HG02642 (cell line): ENCODE measurements around the gene MAP2K3.

Experiments used
- ATAC-seq: cut with Tn5 transposase; IDR thresholded peaks from one replicate; pipeline ENCODE4 v1.9.1; 2021; ENCODE audit warnings: mild to moderate bottlenecking; ENCODE audit not compliant: unreplicated experiment, poor library complexity

Gene MAP2K3

GRCh38 chr17:21279582-21279981, 4.9 kb upstream of the MAP2K3 start:
- no peak for ATAC-seq

- ATAC-seq, result peak; percentile 25
Observed at GRCh38 chr17:21280081-21280518, 4.4 kb upstream of the MAP2K3 start.

GRCh38 chr17:21282231-21282630, 2.3 kb upstream of the MAP2K3 start:
- no peak for ATAC-seq

GRCh38 chr17:21282850-21283249, 1.7 kb upstream of the MAP2K3 start:
- no peak for ATAC-seq

- ATAC-seq, result peak; percentile 8
Observed at GRCh38 chr17:21283482-21284318, 811 bp upstream of the MAP2K3 start.

GRCh38 chr17:21285164-21286065, 904 bp downstream of the MAP2K3 start:
- ATAC-seq, result no peak

GRCh38 chr17:21286066-21286770, 1.7 kb downstream of the MAP2K3 start:
- no peak for ATAC-seq

GRCh38 chr17:21286909-21287702, 2.6 kb downstream of the MAP2K3 start:
- ATAC-seq, result no peak

- ATAC-seq, result peak; percentile 32
Observed at GRCh38 chr17:21287703-21288449, 3.4 kb downstream of the MAP2K3 start.

GRCh38 chr17:21288571-21289017, 4.1 kb downstream of the MAP2K3 start:
- ATAC-seq, result peak; percentile 13

GRCh38 chr17:21289175-21289901, 4.8 kb downstream of the MAP2K3 start:
- no peak for ATAC-seq

- no peak for ATAC-seq
Observed at GRCh38 chr17:21289902-21290571, 5.5 kb downstream of the MAP2K3 start.

GRCh38 chr17:21291357-21291756, 6.8 kb downstream of the MAP2K3 start:
- no peak for ATAC-seq

- ATAC-seq, result no peak
Observed at GRCh38 chr17:21291862-21292261, 7.4 kb downstream of the MAP2K3 start.

- no peak for ATAC-seq
Observed at GRCh38 chr17:21292867-21293830, 8.6 kb downstream of the MAP2K3 start.

GRCh38 chr17:21293831-21294210, 9.3 kb downstream of the MAP2K3 start:
- ATAC-seq, result no peak
